Upper lobe of left lung (tissue), 4 donors: Measurements from ENCODE around the gene ABCB11.

Experiments
- CTCF ChIP-seq, 6 experiments: fragments of 450-650 bp in 4 of 6; fragments of 200-600 bp in 2 of 6; sonication (generic) in 2 of 6; IDR thresholded peaks; one replicate each; pipeline ENCODE4 v1.5.1; 2016 to 2019; ENCODE audit warnings: antibody characterized with exemption in 6 of 6
- POLR2A ChIP-seq, 4 donors: fragments of 450-650 bp; IDR thresholded peaks; one replicate each; pipeline ENCODE4 v1.5.1; 2016 to 2017; ENCODE audit warnings: antibody characterized with exemption in 4 of 4, mild to moderate bottlenecking in 2 of 4

- TF ChIP-seq CTCF (IDR thresholded peaks at IDR 0.05), result no peak
- no peak for TF ChIP-seq POLR2A (IDR thresholded peaks at IDR 0.05)
Observed at GRCh38 chr2:169027234-169027633, 3.9 kb downstream of the ABCB11 start.
